Tibial nerve (tissue), 4 donors: ENCODE data around the gene CCL2.

Experiments
- CTCF ChIP-seq, 5 experiments: fragments of 200-600 bp in 3 of 5; fragments of 450-650 bp in 2 of 5; sonication (generic) in 3 of 5; IDR thresholded peaks; one replicate each; pipeline ENCODE4 v1.5.1; 2016 to 2019; ENCODE audit warnings: antibody characterized with exemption in 5 of 5, mild to moderate bottlenecking in 3 of 5, moderate library complexity in 2 of 5
- EP300 ChIP-seq, 2 donors: sonication (generic); formaldehyde crosslinking; IDR thresholded peaks; one replicate each; pipeline ENCODE4 v1.6.1; 2017; ENCODE audit warnings: antibody characterized with exemption in 2 of 2, mild to moderate bottlenecking in 1 of 2
- POLR2A ChIP-seq, 2 donors: fragments of 450-650 bp; IDR thresholded peaks; one replicate each; pipeline ENCODE4 v1.6.1; 2017; ENCODE audit warnings: antibody characterized with exemption in 2 of 2, mild to moderate bottlenecking in 2 of 2, moderate library complexity in 2 of 2

GRCh38 chr17:34220752-34221395 lies 34.2 kb upstream of the CCL2 start:
- TF ChIP-seq CTCF (IDR thresholded peaks at IDR 0.05) = no peak
- no peak for TF ChIP-seq POLR2A (IDR thresholded peaks at IDR 0.05)
- peak in 1 of 2 donors; percentile 39 for TF ChIP-seq EP300 (IDR thresholded peaks at IDR 0.05)
